ENCODE measurements around the gene DYNLT1.
A peak's percentile ranks its signal among the peaks of the same experiment; 100 is the strongest.

Gene DYNLT1

DNA sequence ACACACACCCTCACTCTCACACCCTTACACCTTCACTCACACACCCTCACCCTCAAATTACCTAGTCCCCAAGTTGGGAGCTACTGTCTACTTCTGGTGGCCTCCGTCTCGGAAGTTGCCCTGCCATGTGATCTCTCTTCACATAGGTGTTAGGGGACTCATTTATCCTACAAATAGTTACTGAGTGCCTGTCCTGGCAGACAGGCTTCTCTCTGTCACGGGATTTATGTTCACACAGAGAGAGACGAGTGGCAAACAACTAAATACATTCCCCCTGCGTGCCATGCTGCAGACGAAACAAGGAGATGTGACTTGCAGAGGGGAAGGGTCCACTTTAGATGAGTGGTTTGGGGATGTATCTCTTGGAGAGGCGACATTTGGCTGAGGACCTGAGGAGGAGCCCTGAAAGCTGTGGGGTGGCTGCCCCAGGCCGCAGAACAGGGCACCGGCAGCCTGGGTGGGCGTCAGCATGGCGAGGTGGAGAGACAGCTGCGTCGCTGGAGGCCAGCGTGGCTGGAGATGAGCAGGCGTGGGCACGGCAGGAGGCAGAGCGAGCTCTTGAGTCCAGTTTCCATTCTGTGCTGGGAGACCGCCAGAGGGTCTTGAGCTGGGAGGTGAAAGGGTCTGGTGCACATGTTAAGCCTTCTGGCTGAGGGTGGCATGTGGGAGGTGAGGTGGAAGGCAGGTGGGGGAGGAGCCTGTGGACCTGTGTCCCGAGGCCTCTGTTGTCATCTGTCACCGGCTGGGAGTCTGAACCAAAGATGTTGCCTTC lies 17.2 kb downstream of the DYNLT1 start:
- no peak for DNase-seq (ENCODE audit: extremely low spot score)
- CTCF ChIA-PET: no interaction called here
- POLR2A ChIA-PET: no interaction called here
- no peak for TF ChIP-seq ARNT (IDR thresholded peaks at IDR 0.05)

DNA sequence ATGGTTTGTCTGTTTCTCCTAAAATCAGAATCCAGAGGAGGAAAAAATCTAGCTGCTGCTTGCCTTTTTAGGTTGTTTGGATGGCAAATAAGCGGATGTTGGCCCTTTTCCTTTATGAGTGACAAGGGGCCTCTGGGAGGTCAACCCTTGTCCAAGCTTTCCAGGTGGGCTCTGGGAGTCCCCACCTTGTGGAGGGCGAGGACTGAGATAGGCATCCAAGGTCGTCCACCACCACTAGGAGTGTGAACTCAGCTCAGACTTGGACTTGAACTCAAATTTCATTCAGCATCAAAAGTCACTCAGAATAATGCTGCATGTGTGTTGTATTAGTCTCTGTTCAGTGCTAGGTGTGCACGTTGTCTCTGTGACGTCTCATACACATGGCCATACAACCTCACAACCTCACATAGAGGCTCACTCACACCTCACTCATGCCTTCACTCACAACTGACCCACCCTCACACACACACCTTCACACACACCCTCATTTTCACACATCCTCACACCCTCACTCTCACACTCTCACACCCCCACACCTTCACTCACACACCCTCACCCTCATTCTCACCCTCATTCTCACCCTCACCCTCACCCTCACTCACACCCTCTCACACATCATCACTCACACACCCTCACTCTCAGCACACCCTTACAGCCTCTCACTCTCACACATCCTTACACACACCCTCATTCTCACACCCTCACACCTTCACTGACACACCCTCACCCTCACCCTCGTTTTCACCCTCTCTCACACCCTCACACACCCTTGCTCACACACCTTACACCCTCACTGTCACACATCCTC lies 18.0 kb downstream of the DYNLT1 start:
- CTCF ChIA-PET: no interaction called here
- POLR2A ChIA-PET: no interaction called here
- DNase-seq (ENCODE audit: extremely low spot score): no peak

DNA sequence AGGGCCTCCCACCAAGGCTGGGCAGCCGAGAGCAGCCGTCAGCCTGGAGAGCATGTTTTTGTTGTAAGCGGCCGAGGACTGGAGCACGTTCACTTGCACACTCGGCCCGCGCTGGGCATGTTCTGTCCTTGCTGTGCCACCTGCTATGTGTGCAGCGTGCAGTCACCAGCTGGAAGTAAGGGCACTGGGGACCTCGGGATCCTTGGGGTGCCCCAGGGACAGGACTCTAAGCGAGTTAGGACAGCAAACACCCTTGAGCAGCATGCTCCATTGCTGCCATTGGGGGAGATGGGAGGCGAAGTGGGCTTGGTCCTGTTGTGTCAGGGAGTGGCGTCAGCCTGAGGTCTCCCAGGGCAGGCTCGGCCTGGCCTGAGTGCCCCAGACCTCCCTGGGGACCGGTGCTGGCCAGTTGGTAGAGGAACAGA lies 18.6 kb downstream of the DYNLT1 start:
- POLR2A ChIA-PET: no interaction called here
- DNase-seq (ENCODE audit: extremely low spot score): no peak
- TF ChIP-seq HDGF (IDR thresholded peaks at IDR 0.05; ENCODE audit: borderline replicate concordance) (no peak), BHLHE40 (IDR thresholded peaks at IDR 0.05; ENCODE audit: borderline replicate concordance) (no peak), ARNT (IDR thresholded peaks at IDR 0.05) (no peak), TARDBP (IDR thresholded peaks at IDR 0.05) (no peak), LEF1 (IDR thresholded peaks at IDR 0.05; ENCODE audit: borderline replicate concordance) (no peak), NFRKB (IDR thresholded peaks at IDR 0.05) (no peak), CTBP1 (IDR thresholded peaks at IDR 0.05; ENCODE audit: borderline replicate concordance) (no peak), SUZ12 (IDR thresholded peaks at IDR 0.05) (no peak), SP1 (IDR thresholded peaks at IDR 0.05) (no peak), L3MBTL2 (conservative IDR thresholded peaks at IDR 0.05) (no peak), FOXA1 (IDR thresholded peaks at IDR 0.05) (no peak), ELF4 (IDR thresholded peaks at IDR 0.05) (no peak)
- TF ChIP-seq, protein P1, sequence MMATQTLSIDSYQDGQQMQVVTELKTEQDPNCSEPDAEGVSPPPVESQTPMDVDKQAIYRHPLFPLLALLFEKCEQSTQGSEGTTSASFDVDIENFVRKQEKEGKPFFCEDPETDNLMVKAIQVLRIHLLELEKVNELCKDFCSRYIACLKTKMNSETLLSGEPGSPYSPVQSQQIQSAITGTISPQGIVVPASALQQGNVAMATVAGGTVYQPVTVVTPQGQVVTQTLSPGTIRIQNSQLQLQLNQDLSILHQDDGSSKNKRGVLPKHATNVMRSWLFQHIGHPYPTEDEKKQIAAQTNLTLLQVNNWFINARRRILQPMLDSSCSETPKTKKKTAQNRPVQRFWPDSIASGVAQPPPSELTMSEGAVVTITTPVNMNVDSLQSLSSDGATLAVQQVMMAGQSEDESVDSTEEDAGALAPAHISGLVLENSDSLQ (IDR thresholded peaks at IDR 0.05): no peak
- CTCF ChIA-PET: no interaction called here

More for the DNA sequence above, 18.0 kb downstream of the DYNLT1 start:
- TF ChIP-seq SP1 (IDR thresholded peaks at IDR 0.05): no peak
- TF ChIP-seq ZNF384 (IDR thresholded peaks at IDR 0.05): no peak
- TF ChIP-seq TARDBP (IDR thresholded peaks at IDR 0.05): peak; percentile 57; the same call in 1 of the 2 replicates
- TF ChIP-seq FOXK2 (IDR thresholded peaks at IDR 0.05): no peak
- TF ChIP-seq, protein P1 (IDR thresholded peaks at IDR 0.05): no peak
- TF ChIP-seq NFRKB (IDR thresholded peaks at IDR 0.05): no peak

DNA sequence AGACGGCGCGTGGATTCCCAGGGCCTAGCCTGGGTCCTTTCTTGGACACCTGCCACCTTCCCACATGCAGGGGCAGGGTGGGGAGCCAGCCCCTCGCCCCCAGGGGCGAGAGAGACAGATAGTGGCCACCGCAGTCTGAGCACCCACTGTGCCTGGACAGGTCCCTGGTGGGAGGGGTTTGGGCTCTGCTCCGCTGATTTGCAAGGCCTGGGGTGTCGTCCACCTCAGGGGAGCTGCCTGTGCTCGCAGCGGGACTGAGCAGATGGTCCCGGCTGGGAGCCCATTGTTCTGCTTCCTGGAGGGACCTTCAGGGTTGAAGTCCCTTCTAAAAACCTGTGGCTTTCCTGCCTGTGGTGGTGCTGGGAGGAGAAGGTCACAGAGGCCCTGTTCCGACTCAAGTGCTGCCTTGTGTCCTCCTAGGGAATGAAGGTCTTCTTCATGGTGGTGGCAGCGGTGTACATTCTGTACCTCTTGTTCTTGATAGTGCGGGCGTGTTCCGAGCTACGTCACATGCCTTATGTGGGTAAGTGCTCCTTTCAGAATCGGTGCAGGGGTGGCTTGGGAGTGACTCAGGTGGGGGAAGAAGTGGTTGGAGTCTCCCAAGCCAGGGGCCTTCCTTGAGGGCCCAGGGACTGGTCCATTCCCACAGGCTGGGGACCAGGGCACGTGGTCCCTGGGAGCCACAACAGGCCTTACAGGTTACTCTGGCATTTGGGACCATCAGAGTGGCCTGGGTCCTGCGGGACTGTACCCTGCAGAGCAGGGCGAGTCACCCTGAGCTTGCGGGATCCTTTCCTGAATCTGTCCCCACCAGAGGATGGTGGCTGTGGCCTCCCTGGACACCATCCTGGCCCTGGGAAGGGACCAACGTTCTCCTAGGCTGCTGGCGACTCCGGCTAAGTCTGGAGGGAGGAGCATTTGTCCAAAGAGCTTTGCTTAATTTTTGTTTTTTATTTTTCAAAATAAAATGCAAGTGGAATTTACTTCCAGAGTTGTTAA lies 19.6 kb downstream of the DYNLT1 start:
- CTCF ChIA-PET: no interaction called here
- POLR2A ChIA-PET: no interaction called here
- TF ChIP-seq ZNF384 (IDR thresholded peaks at IDR 0.05) (no peak), NFRKB (IDR thresholded peaks at IDR 0.05) (no peak), BHLHE40 (IDR thresholded peaks at IDR 0.05; ENCODE audit: borderline replicate concordance) (no peak), LEF1 (IDR thresholded peaks at IDR 0.05; ENCODE audit: borderline replicate concordance) (no peak), ARNT (IDR thresholded peaks at IDR 0.05) (no peak), FOXA1 (IDR thresholded peaks at IDR 0.05) (no peak), L3MBTL2 (conservative IDR thresholded peaks at IDR 0.05) (no peak), FOXM1 (IDR thresholded peaks at IDR 0.05; ENCODE audit: borderline replicate concordance) (no peak), FOXK2 (IDR thresholded peaks at IDR 0.05) (no peak), ELF4 (IDR thresholded peaks at IDR 0.05) (no peak), TARDBP (IDR thresholded peaks at IDR 0.05) (no peak), HDGF (IDR thresholded peaks at IDR 0.05; ENCODE audit: borderline replicate concordance) (no peak), CTBP1 (IDR thresholded peaks at IDR 0.05; ENCODE audit: borderline replicate concordance) (no peak), SUZ12 (IDR thresholded peaks at IDR 0.05) (no peak), SP1 (IDR thresholded peaks at IDR 0.05) (no peak)
- TF ChIP-seq, protein P1 (IDR thresholded peaks at IDR 0.05): no peak
- DNase-seq (ENCODE audit: extremely low spot score): no peak

DNA sequence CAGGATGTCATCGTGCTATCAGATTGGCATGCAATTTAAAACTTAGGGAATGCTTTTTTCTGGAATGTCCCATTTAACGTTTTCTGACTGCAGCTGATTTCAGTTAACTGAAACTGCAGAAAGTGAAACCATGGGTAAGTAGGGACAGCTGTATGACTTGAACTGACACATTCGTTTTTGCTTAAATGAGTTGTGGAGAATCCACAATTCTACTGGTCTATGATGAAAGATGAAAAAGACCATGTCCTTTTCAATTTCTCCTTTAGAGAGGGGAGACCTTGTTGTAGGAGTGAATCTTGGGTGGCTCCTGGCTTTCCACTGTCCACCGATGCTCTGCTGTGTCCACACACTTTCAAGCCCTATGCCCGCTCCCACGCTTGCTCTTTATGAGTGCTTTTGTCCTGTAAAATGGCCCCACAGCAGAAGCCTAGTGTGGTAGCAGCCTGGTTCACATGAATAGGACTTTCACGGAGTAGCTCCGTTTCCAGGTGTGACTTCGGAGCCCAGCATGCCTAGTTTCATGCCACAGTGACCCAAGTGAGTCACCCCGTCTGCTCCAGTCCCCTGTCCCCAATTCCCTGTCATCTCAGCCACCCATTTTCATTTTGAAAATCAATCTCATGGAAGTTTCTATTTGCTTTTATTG lies 21.9 kb downstream of the DYNLT1 start:
- ChIA-PET CTCF (no interaction called here), POLR2A (no interaction called here)
- no peak for TF ChIP-seq SP1 (IDR thresholded peaks at IDR 0.05)
- no peak for TF ChIP-seq CTBP1 (IDR thresholded peaks at IDR 0.05; ENCODE audit: borderline replicate concordance)
- no peak for TF ChIP-seq FOXK2 (IDR thresholded peaks at IDR 0.05)
- no peak for TF ChIP-seq ARNT (IDR thresholded peaks at IDR 0.05)
- TF ChIP-seq NFRKB (IDR thresholded peaks at IDR 0.05): no peak
- no peak for TF ChIP-seq FOXM1 (IDR thresholded peaks at IDR 0.05; ENCODE audit: borderline replicate concordance)
- no peak for TF ChIP-seq LEF1 (IDR thresholded peaks at IDR 0.05; ENCODE audit: borderline replicate concordance)
- TF ChIP-seq, protein P1 (IDR thresholded peaks at IDR 0.05): no peak
- TF ChIP-seq ZNF384 (IDR thresholded peaks at IDR 0.05): no peak
- TF ChIP-seq FOXA1 (IDR thresholded peaks at IDR 0.05): no peak
- TF ChIP-seq TARDBP (IDR thresholded peaks at IDR 0.05): no peak
- no peak for TF ChIP-seq ELF4 (IDR thresholded peaks at IDR 0.05)
- no peak for TF ChIP-seq L3MBTL2 (conservative IDR thresholded peaks at IDR 0.05)
- TF ChIP-seq HDGF (IDR thresholded peaks at IDR 0.05; ENCODE audit: borderline replicate concordance): no peak
- TF ChIP-seq BHLHE40 (IDR thresholded peaks at IDR 0.05; ENCODE audit: borderline replicate concordance): no peak
- no peak for TF ChIP-seq SUZ12 (IDR thresholded peaks at IDR 0.05)
- DNase-seq (ENCODE audit: extremely low spot score): no peak

Data from HEK293T (cell line).